GM18502 (cell line): Measurements from ENCODE around the gene PAQR4.

Source experiments
- ATAC-seq: cut with Tn5 transposase; IDR thresholded peaks from one replicate; pipeline ENCODE4 v1.9.1; 2021; ENCODE audit warnings: mild to moderate bottlenecking; ENCODE audit not compliant: unreplicated experiment, poor library complexity

The PAQR4 gene

DNA sequence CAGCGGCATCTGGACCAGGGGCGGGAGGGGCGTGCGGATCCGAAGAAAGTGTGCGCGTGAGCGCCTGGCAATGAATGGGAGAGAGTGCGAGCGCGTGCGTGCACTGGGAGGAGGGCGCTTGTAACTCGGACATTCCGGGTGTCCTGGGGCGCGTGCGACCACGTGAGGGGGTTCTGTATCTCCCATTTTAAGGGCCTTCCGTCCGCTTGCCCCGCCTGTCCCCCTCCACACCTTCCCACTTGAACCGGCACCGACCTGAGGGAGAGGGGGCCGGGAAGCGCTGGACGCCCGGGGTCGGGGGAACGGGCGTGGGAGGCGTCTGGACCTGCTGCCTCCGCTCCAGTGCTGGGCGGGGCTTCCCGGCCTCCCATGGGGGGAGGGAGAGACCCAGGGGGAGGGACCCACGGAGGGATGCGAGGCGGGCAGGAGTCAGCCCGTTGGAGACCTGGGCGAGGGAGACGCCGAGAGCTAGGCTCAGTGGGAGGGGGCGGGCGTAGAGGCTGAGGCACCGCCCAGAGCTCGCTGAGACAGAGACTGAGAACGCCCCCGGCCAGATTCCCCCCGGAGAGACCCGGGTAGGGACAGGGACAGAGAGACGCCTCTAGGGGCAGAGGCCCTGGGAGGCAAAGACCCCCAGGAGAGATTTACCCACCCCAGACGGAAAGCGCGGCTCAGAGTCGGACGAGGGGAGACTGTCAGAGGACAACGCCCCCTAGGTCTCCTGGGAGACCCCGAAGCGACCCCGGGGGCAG is 5.2 kb upstream of the PAQR4 start, which contains the start of gene KREMEN2:
Gene KREMEN2 (plus strand): TSS at position 553 of the 752 bp plus-strand sequence. CDS start 246 bp downstream, outside the sequence.
- no peak for ATAC-seq

GRCh38 chr16:2964475-2965336 is 4.4 kb upstream of the PAQR4 start:
- no peak for ATAC-seq

DNA sequence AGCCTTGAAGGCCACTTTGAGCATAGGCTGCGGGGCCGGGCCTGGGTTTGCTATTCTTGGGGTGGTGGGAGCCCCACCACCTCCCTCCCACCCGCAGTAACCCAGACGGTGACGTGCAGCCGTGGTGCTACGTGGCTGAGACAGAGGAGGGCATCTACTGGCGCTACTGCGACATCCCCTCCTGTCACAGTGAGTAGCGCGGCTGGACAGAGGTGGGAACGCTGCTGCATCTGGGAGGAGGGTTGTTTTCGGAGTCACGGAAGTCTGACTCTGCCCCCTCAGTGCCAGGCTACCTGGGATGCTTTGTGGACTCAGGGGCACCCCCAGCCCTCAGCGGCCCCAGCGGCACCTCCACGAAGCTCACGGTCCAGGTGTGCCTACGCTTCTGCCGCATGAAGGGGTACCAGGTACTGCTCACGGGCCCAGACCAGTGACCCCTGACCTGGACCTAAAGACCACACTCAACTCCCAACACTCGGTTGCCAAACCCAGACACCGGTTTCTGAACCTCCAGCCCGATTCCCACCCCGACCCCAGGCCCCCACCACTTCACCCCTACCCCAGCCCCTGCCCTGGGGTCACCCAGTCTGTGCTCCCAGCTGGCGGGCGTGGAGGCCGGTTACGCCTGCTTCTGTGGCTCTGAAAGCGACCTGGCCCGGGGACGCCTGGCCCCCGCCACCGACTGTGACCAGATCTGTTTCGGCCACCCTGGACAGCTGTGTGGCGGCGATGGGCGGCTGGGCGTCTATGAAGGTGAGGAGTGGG is 2.9 kb upstream of the PAQR4 start:
- no peak for ATAC-seq

DNA sequence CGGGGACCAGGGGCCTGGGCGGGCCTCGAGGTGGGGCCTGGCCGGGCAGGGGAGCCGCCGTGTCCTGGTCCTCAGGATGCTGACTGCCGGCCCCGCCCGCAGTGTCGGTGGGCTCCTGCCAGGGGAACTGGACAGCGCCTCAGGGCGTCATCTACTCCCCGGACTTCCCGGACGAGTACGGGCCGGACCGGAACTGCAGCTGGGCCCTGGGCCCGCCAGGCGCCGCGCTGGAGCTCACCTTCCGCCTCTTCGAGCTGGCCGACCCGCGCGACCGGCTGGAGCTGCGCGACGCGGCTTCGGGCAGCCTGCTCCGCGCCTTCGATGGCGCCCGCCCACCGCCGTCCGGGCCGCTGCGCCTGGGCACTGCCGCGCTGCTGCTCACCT is 2.3 kb upstream of the PAQR4 start:
- no peak for ATAC-seq

GRCh38 chr16:2967211-2967631 is 1.9 kb upstream of the PAQR4 start:
- ATAC-seq: no peak

- ATAC-seq: no peak
Measured at GRCh38 chr16:2967721-2968161, 1.4 kb upstream of the PAQR4 start.

DNA sequence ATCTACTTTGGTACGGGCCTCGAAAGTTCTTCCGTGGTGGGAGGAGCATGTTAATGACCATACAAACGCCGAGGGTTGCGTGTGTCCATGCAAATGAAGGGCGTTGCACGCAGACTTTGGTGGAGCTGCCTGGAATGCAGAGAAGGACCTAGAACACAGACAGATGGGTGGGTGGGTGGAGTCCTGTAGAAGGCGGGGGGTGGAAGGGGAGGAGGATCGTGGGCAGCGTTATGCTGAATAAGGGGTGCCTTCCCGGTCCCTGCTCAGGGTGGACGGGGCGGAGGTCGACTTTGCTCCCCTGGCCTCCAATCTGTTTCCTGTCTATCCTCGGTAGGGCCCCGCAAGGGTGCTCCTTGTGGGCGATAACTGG is 795 bp upstream of the PAQR4 start:
- ATAC-seq: no peak

GRCh38 chr16:2969545-2970521 is 685 bp downstream of the PAQR4 start:
- peak; percentile 42 for ATAC-seq

DNA sequence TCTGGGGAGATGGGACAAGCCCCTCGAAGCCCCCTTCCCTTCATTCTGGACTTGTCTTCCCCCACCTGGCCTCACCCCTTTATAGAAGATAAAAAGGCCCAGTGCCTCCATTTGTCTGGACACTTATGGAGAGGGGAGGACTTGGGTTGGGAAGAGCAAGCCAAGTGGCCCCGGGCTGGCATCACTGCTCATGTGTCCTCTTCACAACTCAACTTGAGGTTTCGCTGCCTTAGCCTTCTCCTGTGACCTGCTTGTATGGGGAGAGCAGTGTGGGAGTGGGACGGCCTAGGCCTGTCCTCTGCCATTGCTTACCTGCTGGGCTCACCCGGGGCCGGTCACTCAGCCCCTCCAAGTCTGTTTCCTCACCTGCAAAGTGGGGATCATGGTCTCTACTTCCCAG is 1.4 kb downstream of the PAQR4 start:
- no peak for ATAC-seq

DNA sequence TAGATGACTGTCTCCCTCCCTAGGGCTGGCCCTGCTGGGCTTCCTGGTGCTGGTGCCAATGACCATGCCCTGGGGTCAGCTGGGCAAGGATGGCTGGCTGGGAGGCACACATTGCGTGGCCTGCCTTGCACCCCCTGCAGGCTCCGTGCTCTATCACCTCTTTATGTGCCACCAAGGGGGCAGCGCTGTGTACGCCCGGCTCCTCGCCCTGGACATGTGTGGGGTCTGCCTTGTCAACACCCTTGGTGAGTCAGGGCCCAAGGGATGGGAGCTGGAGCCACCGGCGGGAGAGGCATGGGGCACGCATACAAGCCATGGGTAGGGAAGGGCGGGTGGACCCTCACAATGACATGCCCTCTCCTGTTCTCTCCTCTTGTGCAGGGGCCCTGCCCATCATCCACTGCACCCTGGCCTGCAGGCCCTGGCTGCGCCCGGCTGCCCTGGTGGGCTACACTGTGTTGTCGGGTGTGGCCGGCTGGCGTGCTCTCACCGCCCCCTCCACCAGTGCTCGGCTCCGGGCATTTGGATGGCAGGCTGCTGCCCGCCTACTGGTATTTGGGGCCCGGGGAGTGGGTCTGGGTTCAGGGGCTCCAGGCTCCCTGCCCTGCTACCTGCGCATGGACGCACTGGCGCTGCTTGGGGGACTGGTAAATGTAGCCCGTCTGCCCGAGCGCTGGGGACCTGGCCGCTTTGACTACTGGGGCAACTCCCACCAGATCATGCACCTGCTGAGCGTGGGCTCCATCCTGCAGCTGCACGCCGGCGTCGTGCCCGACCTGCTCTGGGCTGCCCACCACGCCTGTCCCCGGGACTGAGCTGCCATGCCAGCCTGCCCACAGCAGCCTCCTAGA is 2.2 kb downstream of the PAQR4 start:
- no peak for ATAC-seq

DNA sequence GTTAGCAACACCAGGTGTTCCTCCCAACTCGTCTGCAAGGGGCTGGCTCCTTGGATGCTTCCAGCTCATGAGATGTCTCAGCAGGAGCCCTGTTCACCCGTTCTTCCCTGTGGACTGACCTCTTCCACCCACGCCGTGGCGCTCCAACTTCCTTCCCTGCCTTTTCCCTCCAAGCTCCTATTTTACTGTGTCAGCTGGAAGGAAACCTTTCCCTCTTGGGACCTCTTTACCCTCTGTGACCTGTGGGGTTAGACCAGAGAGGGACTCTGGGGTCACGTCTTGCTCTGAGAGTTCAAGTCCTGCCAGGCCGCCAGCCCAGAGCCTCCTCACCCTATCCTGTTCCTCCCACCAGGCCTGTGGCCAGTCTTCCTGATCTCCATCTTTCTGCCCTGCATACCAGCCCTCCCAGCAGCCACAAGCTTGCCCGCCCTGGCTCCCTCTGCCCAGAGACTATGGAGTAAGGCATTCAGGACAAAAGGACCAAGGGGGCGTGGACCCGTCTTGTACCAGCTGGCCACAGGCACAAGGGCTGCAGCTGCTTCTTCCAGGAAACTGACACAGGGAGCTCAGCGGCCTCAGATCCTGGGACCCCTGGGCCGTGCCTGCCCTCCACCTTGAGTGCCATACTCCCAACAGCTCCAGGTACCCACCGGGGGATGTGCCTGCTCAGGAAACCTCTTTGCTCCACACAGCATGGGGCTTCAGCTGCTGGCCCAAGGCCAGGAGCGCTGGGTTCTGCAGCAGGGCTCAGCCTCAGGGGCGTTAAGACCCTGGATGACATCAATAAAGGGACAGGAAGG is 3.0 kb downstream of the PAQR4 start:
- ATAC-seq: no peak

DNA sequence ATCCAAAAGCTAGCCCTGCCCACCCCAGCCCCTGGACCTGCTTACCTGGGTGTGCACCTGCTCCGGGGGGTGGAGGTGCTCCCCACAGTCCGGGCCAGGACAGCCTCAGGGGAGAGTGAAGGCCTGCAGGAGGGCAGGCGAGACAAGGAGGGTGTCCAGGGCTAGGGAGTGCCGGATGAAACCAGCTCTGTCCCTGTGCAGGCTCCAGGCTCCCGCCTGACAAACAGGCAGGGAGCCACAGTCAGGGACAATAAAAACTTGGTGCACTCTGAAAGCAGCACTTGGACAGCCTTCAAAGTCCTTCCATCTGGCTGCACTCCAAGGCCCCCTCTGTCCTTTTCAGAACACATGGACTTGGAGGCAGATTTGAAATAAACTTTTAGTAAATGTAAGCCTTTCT is 3.9 kb downstream of the PAQR4 start:
- ATAC-seq: no peak

- ATAC-seq: no peak
Measured at GRCh38 chr16:2973605-2974318, 4.6 kb downstream of the PAQR4 start.

DNA sequence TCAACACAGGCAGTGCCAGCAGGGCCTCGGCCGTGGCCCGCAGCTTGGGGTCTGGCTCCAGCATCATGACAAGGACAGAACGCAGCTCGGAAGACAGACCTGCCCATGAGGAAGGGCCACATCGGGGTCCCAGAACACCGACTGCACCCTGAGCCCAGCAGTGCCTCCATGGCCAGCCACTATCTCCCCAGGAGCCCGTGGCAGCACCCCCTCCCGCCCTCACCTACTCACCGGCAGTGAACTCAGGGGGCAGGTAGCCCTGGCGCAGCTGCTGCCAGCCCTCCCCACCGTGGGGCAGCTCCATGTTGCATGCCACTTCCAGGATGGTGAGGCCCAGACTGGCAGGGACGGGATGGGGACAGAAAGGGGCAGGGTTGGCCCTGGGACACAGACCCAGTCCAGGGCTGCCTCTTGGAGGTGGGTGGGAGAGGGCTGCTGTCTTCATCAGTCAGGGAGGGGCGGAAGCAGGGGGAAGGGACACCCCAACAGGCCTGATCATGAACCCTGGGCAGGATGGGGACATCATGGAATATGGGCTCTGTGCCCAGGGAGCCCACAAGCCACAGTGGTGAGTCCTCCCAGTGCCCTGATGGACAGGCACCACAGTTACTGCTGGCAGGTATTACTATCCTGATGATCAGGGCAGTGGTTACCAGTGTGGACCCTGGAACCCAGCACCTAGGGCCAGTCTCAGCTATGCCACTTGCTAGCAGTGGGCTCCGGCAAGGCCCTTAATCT is 5.3 kb downstream of the PAQR4 start:
- ATAC-seq: no peak

DNA sequence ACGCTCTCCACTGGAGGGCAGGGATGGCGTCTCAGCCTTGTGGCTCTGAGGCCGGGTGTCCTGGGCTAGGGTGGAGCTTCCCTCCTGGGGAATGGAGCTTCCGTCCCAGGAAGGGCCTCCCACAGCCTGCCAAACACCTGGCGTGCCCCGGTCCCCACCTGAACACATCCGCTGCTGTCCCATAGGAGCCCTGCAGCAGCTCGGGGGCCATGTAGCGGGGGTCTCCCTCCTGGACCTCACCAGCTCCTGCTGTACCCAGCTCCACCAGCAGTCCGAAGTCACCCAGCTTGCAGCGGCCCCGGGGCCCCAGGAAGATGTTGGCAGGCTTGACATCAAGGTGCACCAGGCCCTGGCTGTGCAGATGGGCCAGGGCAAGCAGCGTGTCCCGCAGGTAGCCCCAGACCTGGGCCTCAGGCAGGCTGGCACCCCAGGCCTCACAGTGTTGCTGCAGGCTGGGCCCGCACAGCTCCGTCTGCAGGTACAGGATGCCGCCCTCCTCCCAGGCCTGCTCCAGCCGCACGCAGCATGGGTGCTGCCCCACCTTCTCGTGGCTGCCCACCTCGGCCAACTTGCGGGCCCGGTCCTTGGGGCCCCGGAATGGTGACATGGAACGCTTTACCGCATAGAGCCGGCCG is 6.1 kb downstream of the PAQR4 start:
- ATAC-seq: no peak

DNA sequence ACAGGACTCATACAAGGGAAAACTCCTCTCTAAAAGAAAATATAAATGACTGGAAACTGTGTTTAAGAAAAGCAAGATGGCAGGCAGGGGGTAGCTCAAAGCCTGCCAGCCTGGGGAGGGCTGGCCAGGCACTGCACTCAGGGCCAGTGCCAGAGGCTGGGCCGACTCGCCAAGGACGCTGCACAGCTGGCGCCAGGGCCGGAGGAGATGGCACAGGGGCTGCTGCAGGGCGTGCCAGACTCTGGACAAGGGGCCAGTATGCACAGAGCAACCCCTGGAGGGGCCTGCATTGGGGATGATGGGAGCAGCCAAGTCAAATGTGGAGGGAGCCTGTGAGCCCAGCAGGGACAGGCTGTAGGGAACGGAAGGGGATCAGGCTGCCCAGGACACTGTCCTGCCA is 7.1 kb downstream of the PAQR4 start:
- no peak for ATAC-seq
